ENCODE measurements around the gene ARAP2.
"Not testable (repeated sequence)": the region's sequence is repeated elsewhere in the genome, so short reads cannot be mapped to it uniquely, and the experiment has no call there.

The ARAP2 gene

GRCh38 chr4:36183665-36184393, 60.5 kb downstream of the ARAP2 start:
- DNase-seq (ENCODE audit: low spot score): peak; percentile 64

- DNase-seq (ENCODE audit: low spot score): no peak
Observed at GRCh38 chr4:36183232-36183631, 61.1 kb downstream of the ARAP2 start.

- DNase-seq (ENCODE audit: low spot score): not testable (repeated sequence)
Observed at GRCh38 chr4:36182315-36182714, 62.0 kb downstream of the ARAP2 start.

GRCh38 chr4:36180206-36180605, 64.1 kb downstream of the ARAP2 start:
- DNase-seq (ENCODE audit: low spot score): no peak

- DNase-seq (ENCODE audit: low spot score): no peak
Observed at GRCh38 chr4:36178484-36178883, 65.8 kb downstream of the ARAP2 start.

GRCh38 chr4:36177946-36178345, 66.4 kb downstream of the ARAP2 start:
- DNase-seq (ENCODE audit: low spot score): no peak

- DNase-seq (ENCODE audit: low spot score): no peak
Observed at GRCh38 chr4:36174570-36174969, 69.7 kb downstream of the ARAP2 start.

GRCh38 chr4:36173905-36174304, 70.4 kb downstream of the ARAP2 start:
- DNase-seq (ENCODE audit: low spot score): no peak

- peak; percentile 85 for DNase-seq (ENCODE audit: low spot score)
Observed at GRCh38 chr4:36172656-36173055, 71.7 kb downstream of the ARAP2 start.

GRCh38 chr4:36168127-36168878, 76.0 kb downstream of the ARAP2 start:
- peak; percentile 69 for DNase-seq (ENCODE audit: low spot score)

- DNase-seq (ENCODE audit: low spot score): no peak
Observed at GRCh38 chr4:36165631-36166005, 78.7 kb downstream of the ARAP2 start.

- peak; percentile 85 for DNase-seq (ENCODE audit: low spot score)
Observed at GRCh38 chr4:36164900-36165630, 79.2 kb downstream of the ARAP2 start.

- no peak for DNase-seq (ENCODE audit: low spot score)
Observed at GRCh38 chr4:36163198-36163597, 81.1 kb downstream of the ARAP2 start.

- DNase-seq (ENCODE audit: low spot score): no peak
Observed at GRCh38 chr4:36159208-36159607, 85.1 kb downstream of the ARAP2 start.

GRCh38 chr4:36152735-36153134, 91.6 kb downstream of the ARAP2 start:
- DNase-seq (ENCODE audit: low spot score): no peak

- no peak for DNase-seq (ENCODE audit: low spot score)
Observed at GRCh38 chr4:36142504-36142903, 101.8 kb downstream of the ARAP2 start.

GRCh38 chr4:36141186-36141585, 103.1 kb downstream of the ARAP2 start:
- no peak for DNase-seq (ENCODE audit: low spot score)

- DNase-seq (ENCODE audit: low spot score): no peak
Observed at GRCh38 chr4:36140421-36140820, 103.9 kb downstream of the ARAP2 start.

- DNase-seq (ENCODE audit: low spot score): no peak
Observed at GRCh38 chr4:36138220-36138619, 106.1 kb downstream of the ARAP2 start.

GRCh38 chr4:36137336-36137735, 107.0 kb downstream of the ARAP2 start:
- no peak for DNase-seq (ENCODE audit: low spot score)

- DNase-seq (ENCODE audit: low spot score): peak; percentile 24
Observed at GRCh38 chr4:36133658-36134057, 110.7 kb downstream of the ARAP2 start.

GRCh38 chr4:36133086-36133485, 111.2 kb downstream of the ARAP2 start:
- no peak for DNase-seq (ENCODE audit: low spot score)

- DNase-seq (ENCODE audit: low spot score): no peak
Observed at GRCh38 chr4:36130641-36131040, 113.7 kb downstream of the ARAP2 start.
